ENCODE results near the gene MME.

MME gene

GRCh38 chr3:155153242-155154186, 73.4 kb downstream of the MME start:
- no peak overlapping the region for H3K4me3 Mint-ChIP-seq
- H3K4me1 Mint-ChIP-seq: peaks cover 14% of the 10 kb centered on the region
- no peak for TF ChIP-seq CTCF (IDR thresholded peaks at IDR 0.05; ENCODE audit: unreplicated experiment in 3 of 3)

GRCh38 chr3:155154255-155154654, 74.1 kb downstream of the MME start:
- H3K4me1 Mint-ChIP-seq: peaks cover 14% of the 10 kb centered on the region
- H3K4me3 Mint-ChIP-seq: no peak overlapping the region
- peaks cover 7% of the 10 kb centered on the region for H3K27me3 Mint-ChIP-seq (ENCODE audit: low read depth)
- peak overlapping the region; percentile 5 to 57 (median 40) for H3K27ac Mint-ChIP-seq
- peaks cover 62% of the 10 kb centered on the region for H3K36me3 Mint-ChIP-seq (ENCODE audit: low read depth)
- no peak for TF ChIP-seq CTCF (IDR thresholded peaks at IDR 0.05; ENCODE audit: unreplicated experiment in 3 of 3)
- H3K9me3 Mint-ChIP-seq: no peaks in the 10 kb centered on the region

More at GRCh38 chr3:155153242-155154186, 73.4 kb downstream of the MME start:
- Mint-ChIP-seq H3K9me3 (no peaks in the 10 kb centered on the region), H3K27ac (peak overlapping the region in 2 of 3 experiments; percentile 32 to 40), H3K27me3 (ENCODE audit: low read depth) (peaks cover 6% of the 10 kb centered on the region), H3K36me3 (ENCODE audit: low read depth) (peaks cover 64% of the 10 kb centered on the region)

- Mint-ChIP-seq H3K36me3 (ENCODE audit: low read depth) (peaks cover 41% of the 10 kb centered on the region), H3K4me1 (peaks cover 14% of the 10 kb centered on the region), H3K27ac (peak overlapping the region; percentile 76 to 90 (median 79)), H3K9me3 (no peaks in the 10 kb centered on the region), H3K27me3 (ENCODE audit: low read depth) (peaks cover 9% of the 10 kb centered on the region), H3K4me3 (no peak overlapping the region)
- TF ChIP-seq CTCF (IDR thresholded peaks at IDR 0.05; ENCODE audit: unreplicated experiment in 3 of 3): no peak
Observed at GRCh38 chr3:155158346-155159037, 78.4 kb downstream of the MME start.

GRCh38 chr3:155159301-155159700, 79.2 kb downstream of the MME start:
- TF ChIP-seq CTCF (IDR thresholded peaks at IDR 0.05; ENCODE audit: unreplicated experiment in 3 of 3): no peak
- Mint-ChIP-seq H3K27ac (peak overlapping the region; percentile 49 to 90 (median 79)), H3K27me3 (ENCODE audit: low read depth) (peaks cover 9% of the 10 kb centered on the region), H3K4me3 (no peak overlapping the region), H3K4me1 (peaks cover 15% of the 10 kb centered on the region), H3K9me3 (no peaks in the 10 kb centered on the region), H3K36me3 (ENCODE audit: low read depth) (peaks cover 36% of the 10 kb centered on the region)

- TF ChIP-seq CTCF (IDR thresholded peaks at IDR 0.05; ENCODE audit: unreplicated experiment in 3 of 3): no peak
- peaks cover 21% of the 10 kb centered on the region for H3K36me3 Mint-ChIP-seq (ENCODE audit: low read depth)
- peaks cover 13% of the 10 kb centered on the region for H3K4me1 Mint-ChIP-seq
- H3K27ac Mint-ChIP-seq: peak overlapping the region; percentile 93 to 94 (median 93)
- peaks cover 9% of the 10 kb centered on the region for H3K27me3 Mint-ChIP-seq (ENCODE audit: low read depth)
- H3K9me3 Mint-ChIP-seq: no peaks in the 10 kb centered on the region
- H3K4me3 Mint-ChIP-seq: peak overlapping the region in 1 of 3 experiments; percentile 21
Observed at GRCh38 chr3:155161640-155162292, 81.6 kb downstream of the MME start.
